Esophagus muscularis mucosa (tissue), 4 donors: ENCODE results near the gene CHORDC1. TPM values are rescaled to one million over a fixed set of nuclear protein-coding genes. Genes with fewer than 3 reads are reported as not detected.
"Not testable (repeated sequence)": the region's sequence is repeated elsewhere in the genome, so short reads cannot be mapped to it uniquely, and the experiment has no call there.

Experiments used
- DNase-seq: peaks from one replicate; pipeline ENCODE4 v3.0.0-alpha.2; 2017; ENCODE audit errors: extremely low spot score
- H3K27ac ChIP-seq, 4 donors: fragments of 200-600 bp; sonication (generic); replicated peaks in 1 of 4; 1 replicate in 3 of 4; 2 replicates in 1 of 4; pipeline ENCODE4 v1.5.1; 2016 to 2019; ENCODE audit warnings: mild to moderate bottlenecking in 1 of 4
- H3K27me3 ChIP-seq, 4 donors: fragments of 200-600 bp; sonication (generic); one replicate each; pipeline versions ENCODE4 v1.5.1 to v1.6.0; 2016 to 2019
- H3K36me3 ChIP-seq, 4 donors: fragments of 200-600 bp; sonication (generic); one replicate each; pipeline ENCODE4 v1.5.1; 2016 to 2019
- H3K4me1 ChIP-seq, 4 donors: fragments of 200-600 bp; sonication (generic); one replicate each; pipeline ENCODE4 v1.5.1; 2016 to 2019
- H3K4me3 ChIP-seq, 4 donors: fragments of 200-600 bp; sonication (generic); 1 replicate in 2 of 4; 2 replicates in 2 of 4; pipeline ENCODE4 v1.5.1; 2016 to 2019; ENCODE audit warnings: mild to moderate bottlenecking in 4 of 4, moderate library complexity in 1 of 4
- H3K9me3 ChIP-seq, 4 donors: fragments of 200-600 bp; sonication (generic); 1 replicate in 3 of 4; 2 replicates in 1 of 4; pipeline ENCODE4 v1.5.1; 2016 to 2019
- CTCF ChIP-seq, 3 experiments: fragments of 200-600 bp in 2 of 3; fragments of 450-650 bp in 1 of 3; sonication (generic) in 2 of 3; IDR thresholded peaks; one replicate each; pipeline ENCODE4 v1.5.1; 2017 to 2019; ENCODE audit warnings: antibody characterized with exemption in 3 of 3, mild to moderate bottlenecking in 2 of 3, moderate library complexity in 1 of 3
- EP300 ChIP-seq: sonication (generic); formaldehyde crosslinking; IDR thresholded peaks from one replicate; pipeline ENCODE4 v1.6.1; 2017; ENCODE audit warnings: antibody characterized with exemption
- POLR2A ChIP-seq: fragments of 450-650 bp; IDR thresholded peaks from one replicate; pipeline ENCODE4 v1.6.1; 2017; ENCODE audit warnings: antibody characterized with exemption, moderate library complexity, mild to moderate bottlenecking, low read depth
- POLR2AphosphoS5 ChIP-seq, 2 donors: sonication (generic); formaldehyde crosslinking; IDR thresholded peaks; one replicate each; pipeline ENCODE4 v1.6.1; 2017; ENCODE audit warnings: antibody characterized with exemption in 2 of 2
- WGBS: methylation state at CpG from one replicate; pipeline ENCODE4 v1.1.5; 2018; 5-methylcytosine and 5-hydroxymethylcytosine counted together
- intact Hi-C: fragments of 100-400 bp; cut with DNase I; formaldehyde crosslinking; loops from one replicate; pipeline ENCODE4 v1.15.1; 2023
- total RNA-seq, 4 donors: library from RNA; depleted of rRNA; stranded (reverse); fragments of >200 nt; gene quantifications; one replicate each; pipeline versions ENCODE4 v1.1.0 to v1.2.1, GENCODE V29; 2016

CHORDC1 gene
- total RNA-seq, 4 donors from 2014 or later: 37.6 to 71.8 (median 45.4) TPM

- Histone ChIP-seq H3K4me1 (no peaks in the 10 kb centered on the region), H3K27ac (no peak overlapping the region), H3K36me3 (no peaks in the 10 kb centered on the region), H3K27me3 (no peaks in the 10 kb centered on the region), H3K4me3 (no peak overlapping the region), H3K9me3 (no peaks in the 10 kb centered on the region)
- TF ChIP-seq EP300 (no peak), POLR2A (no peak), POLR2AphosphoS5 (IDR thresholded peaks at IDR 0.05) (no peak)
- WGBS: 90% methylated on average over 4 of the region's 4 CpGs
- DNase-seq: no peak
- intact Hi-C loops: no loop called here
These were observed 18.6 kb upstream of the CHORDC1 start for GRCh38 chr11:90241414-90241813.

- DNase-seq, H3K36me3 ChIP-seq, H3K27me3 ChIP-seq, H3K4me3 ChIP-seq, H3K27ac ChIP-seq, H3K9me3 ChIP-seq, intact Hi-C loops, H3K4me1 ChIP-seq: not testable (repeated sequence)
- 92% methylated on average over 13 of the region's 20 CpGs for WGBS
These were observed 17.3 kb upstream of the CHORDC1 start for GRCh38 chr11:90239967-90240636.

GRCh38 chr11:90237004-90237403, 14.2 kb upstream of the CHORDC1 start:
- no peak for TF ChIP-seq POLR2A
- no peak for TF ChIP-seq EP300
- no peak for TF ChIP-seq CTCF (IDR thresholded peaks at IDR 0.05)
- TF ChIP-seq POLR2AphosphoS5 (IDR thresholded peaks at IDR 0.05): no peak
- Histone ChIP-seq H3K36me3 (no peaks in the 10 kb centered on the region), H3K9me3 (no peaks in the 10 kb centered on the region), H3K4me3 (no peak overlapping the region), H3K27ac (no peak overlapping the region), H3K27me3 (no peaks in the 10 kb centered on the region), H3K4me1 (no peaks in the 10 kb centered on the region)
- no peak for DNase-seq
- intact Hi-C loops: no loop called here
- 92% methylated on average over 4 of the region's 4 CpGs for WGBS

- TF ChIP-seq CTCF (IDR thresholded peaks at IDR 0.05) (no peak), POLR2A (no peak), EP300 (no peak), POLR2AphosphoS5 (IDR thresholded peaks at IDR 0.05) (no peak)
- H3K27ac ChIP-seq: no peak overlapping the region
- no peak for DNase-seq
- WGBS: 94% methylated on average over 4 of the region's 4 CpGs
- no peaks in the 10 kb centered on the region for H3K9me3 ChIP-seq
- intact Hi-C loops: no loop called here
- no peaks in the 10 kb centered on the region for H3K27me3 ChIP-seq
- H3K4me3 ChIP-seq: no peak overlapping the region
- H3K4me1 ChIP-seq: no peaks in the 10 kb centered on the region
- H3K36me3 ChIP-seq: no peaks in the 10 kb centered on the region
These were observed 12.7 kb upstream of the CHORDC1 start for GRCh38 chr11:90235526-90235925.

GRCh38 chr11:90234977-90235376, 12.1 kb upstream of the CHORDC1 start:
- Histone ChIP-seq H3K27ac (no peak overlapping the region), H3K4me3 (no peak overlapping the region), H3K4me1 (no peaks in the 10 kb centered on the region), H3K27me3 (no peaks in the 10 kb centered on the region), H3K36me3 (no peaks in the 10 kb centered on the region), H3K9me3 (no peaks in the 10 kb centered on the region)
- DNase-seq: no peak
- intact Hi-C loops: no loop called here
- WGBS: 88% methylated on average over 2 of the region's 2 CpGs
- no peak for TF ChIP-seq EP300
- TF ChIP-seq POLR2A: no peak
- no peak for TF ChIP-seq POLR2AphosphoS5 (IDR thresholded peaks at IDR 0.05)
- TF ChIP-seq CTCF (IDR thresholded peaks at IDR 0.05): no peak

- no peak overlapping the region for H3K27ac ChIP-seq
- intact Hi-C loops: no loop called here
- H3K9me3 ChIP-seq: no peaks in the 10 kb centered on the region
- TF ChIP-seq POLR2AphosphoS5 (IDR thresholded peaks at IDR 0.05): no peak
- TF ChIP-seq CTCF (IDR thresholded peaks at IDR 0.05): no peak
- no peak for TF ChIP-seq EP300
- no peak for TF ChIP-seq POLR2A
- H3K4me3 ChIP-seq: no peak overlapping the region
- H3K36me3 ChIP-seq: no peaks in the 10 kb centered on the region
- no peaks in the 10 kb centered on the region for H3K4me1 ChIP-seq
- 100% methylated on average over 1 of the region's 1 CpG for WGBS
- DNase-seq: no peak
- H3K27me3 ChIP-seq: no peaks in the 10 kb centered on the region
These were observed 6.9 kb upstream of the CHORDC1 start for GRCh38 chr11:90229791-90230190.
